K562 treated with DMSO at 1 percent for 24 hours (cell line): ENCODE data around the gene VEGFA. TPM values are rescaled to one million over a fixed set of nuclear protein-coding genes. Genes with fewer than 3 reads are reported as not detected.

Source experiments
- total RNA-seq: library from RNA; unstranded; fragments of 300-600 nt; gene quantifications from 2 replicates; pipeline ENCODE4 v1.2.3, GENCODE V29; 2022; ENCODE audit warnings: low read depth; ENCODE audit not compliant: insufficient read depth

Gene VEGFA
- total RNA-seq = 156 and 189 TPM in 2 replicates

DNA sequence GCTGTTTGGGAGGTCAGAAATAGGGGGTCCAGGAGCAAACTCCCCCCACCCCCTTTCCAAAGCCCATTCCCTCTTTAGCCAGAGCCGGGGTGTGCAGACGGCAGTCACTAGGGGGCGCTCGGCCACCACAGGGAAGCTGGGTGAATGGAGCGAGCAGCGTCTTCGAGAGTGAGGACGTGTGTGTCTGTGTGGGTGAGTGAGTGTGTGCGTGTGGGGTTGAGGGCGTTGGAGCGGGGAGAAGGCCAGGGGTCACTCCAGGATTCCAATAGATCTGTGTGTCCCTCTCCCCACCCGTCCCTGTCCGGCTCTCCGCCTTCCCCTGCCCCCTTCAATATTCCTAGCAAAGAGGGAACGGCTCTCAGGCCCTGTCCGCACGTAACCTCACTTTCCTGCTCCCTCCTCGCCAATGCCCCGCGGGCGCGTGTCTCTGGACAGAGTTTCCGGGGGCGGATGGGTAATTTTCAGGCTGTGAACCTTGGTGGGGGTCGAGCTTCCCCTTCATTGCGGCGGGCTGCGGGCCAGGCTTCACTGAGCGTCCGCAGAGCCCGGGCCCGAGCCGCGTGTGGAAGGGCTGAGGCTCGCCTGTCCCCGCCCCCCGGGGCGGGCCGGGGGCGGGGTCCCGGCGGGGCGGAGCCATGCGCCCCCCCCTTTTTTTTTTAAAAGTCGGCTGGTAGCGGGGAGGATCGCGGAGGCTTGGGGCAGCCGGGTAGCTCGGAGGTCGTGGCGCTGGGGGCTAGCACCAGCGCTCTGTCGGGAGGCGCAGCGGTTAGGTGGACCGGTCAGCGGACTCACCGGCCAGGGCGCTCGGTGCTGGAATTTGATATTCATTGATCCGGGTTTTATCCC lies at the start of gene VEGFA:
Gene VEGFA, plus strand, starts transcription at position 686 of the 846 bp plus-strand sequence.

Other genes with a start within 250 kb of the VEGFA start
- gene XPO5, start 194.2 kb upstream of the VEGFA start, total RNA-seq = 58.4 and 77.1 TPM in 2 replicates
- 27.2 and 35.2 TPM in 2 replicates for gene POLH, start 194.0 kb upstream of the VEGFA start, total RNA-seq
- gene GTPBP2, start 140.9 kb upstream of the VEGFA start, total RNA-seq = 231 and 248 TPM in 2 replicates
- gene MAD2L1BP, start 134.4 kb upstream of the VEGFA start, total RNA-seq = 71.1 and 74.5 TPM in 2 replicates
- gene RSPH9, start 125.2 kb upstream of the VEGFA start, total RNA-seq = 0.60 and 0.66 TPM in 2 replicates
- gene MRPS18A, start 82.4 kb upstream of the VEGFA start, total RNA-seq = 143 and 147 TPM in 2 replicates